ENCODE data around the gene GPBP1L1.

The GPBP1L1 gene

GRCh38 chr1:45584351-45585109 is 101.8 kb downstream of the GPBP1L1 start:
- peak; percentile 97 for DNase-seq

GRCh38 chr1:45583666-45584350 is 102.5 kb downstream of the GPBP1L1 start, which contains the start of gene NASP:
Gene NASP, plus strand, starts transcription at chr1:45584041. Its CDS starts 106 bp downstream, at chr1:45584147.
- peak; percentile 97 for DNase-seq

- peak; percentile 100 for DNase-seq
Observed at GRCh38 chr1:45583264-45583665, 103.1 kb downstream of the GPBP1L1 start.

Data from NCI-H1092 treated with DMSO at 0.1 percent for 48 hours (cell line).